K562 (cell line): ENCODE measurements around the gene SAPCD1. TPM values are rescaled to one million over a fixed set of nuclear protein-coding genes. Genes with fewer than 3 reads are reported as not detected.

Experiments
- ATAC-seq: fragments of 200-7000 bp; cut with Tn5 transposase; 3 replicates; pipeline ENCODE4 v1.9.1; 2020; ENCODE audit warnings: moderate library complexity
- BruUV-seq: library from RNA; stranded (reverse); fragments of 400-500 nt; replicated peaks from 2 replicates; lab custom pipeline; 2021; lab: Mats Ljungman, UMichigan
- CTCF ChIA-PET: fragments of 300-600 bp; formaldehyde crosslinking; extraction: SDS; loops from one replicate; lab custom pipeline; 2021; ENCODE audit warnings: low intra/inter-chr PET ratio; lab: Yijun Ruan, JAX
- POLR2A ChIA-PET: fragments of 300-600, 350-650 bp; sonication (Branson Sonifier 250); formaldehyde crosslinking; extraction: SDS; loops from one replicate; lab custom pipeline; 2021; ENCODE audit warnings: antibody characterized with exemption, inconsistent platforms; lab: Yijun Ruan, JAX
- DNase-seq, 4 experiments: peaks; one replicate each; pipeline versions ENCODE4 v3.0.0 to v3.0.0-alpha.2; 2011 to 2018; ENCODE audit warnings: low spot score in 3 of 4, mixed read lengths in 3 of 4; ENCODE audit errors: extremely low read depth in 1 of 4
- FAIRE-seq: peaks from 2 replicates; lab custom pipeline; 2011; peaks lifted over from hg19 to GRCh38; lab: Jason Lieb, UNC
- H2AFZ ChIP-seq: 2 replicates; pipeline ENCODE4 v1.6.0; 2011; ENCODE audit warnings: low read depth, low read length, control low read depth, inconsistent platforms
- H3K27ac ChIP-seq: fragments of 200-600 bp; 3 replicates; pipeline ENCODE4 v1.8.0; 2011; ENCODE audit warnings: low read depth, mild to moderate bottlenecking, control low read depth, inconsistent platforms, low read length, moderate library complexity, mixed read lengths; ENCODE audit errors: extremely low read depth
- H3K27me3 ChIP-seq, 2 experiments: fragments of 300-600 bp in 1 of 2; 2 replicates in 1 of 2; 3 replicates in 1 of 2; pipeline versions ENCODE4 v1.6.0 to v1.8.0; 2011; ENCODE audit warnings: inconsistent platforms in 2 of 2, low read length in 2 of 2, mild to moderate bottlenecking in 1 of 2, mixed read lengths in 1 of 2, moderate library complexity in 1 of 2; ENCODE audit not compliant: control insufficient read depth in 2 of 2, insufficient read depth in 2 of 2
- H3K36me3 ChIP-seq: fragments of 300-600 bp; 3 replicates; pipeline ENCODE4 v1.8.0; 2011; ENCODE audit warnings: mild to moderate bottlenecking, low read length, inconsistent platforms; ENCODE audit not compliant: control insufficient read depth, insufficient read depth
- H3K4me1 ChIP-seq, 2 experiments: fragments of 200-600 bp in 1 of 2; replicated peaks in 1 of 2; 2 replicates in 1 of 2; 3 replicates in 1 of 2; pipeline versions ENCODE4 v1.5.1 to v1.8.0; 2011; ENCODE audit warnings: inconsistent platforms in 2 of 2, low read length in 2 of 2, mild to moderate bottlenecking in 1 of 2, mixed read lengths in 1 of 2, moderate library complexity in 1 of 2; ENCODE audit not compliant: control insufficient read depth in 2 of 2, insufficient read depth in 2 of 2
- H3K4me2 ChIP-seq: 2 replicates; pipeline ENCODE4 v1.6.1; 2011; ENCODE audit warnings: low read length, control low read depth, inconsistent platforms, mixed read lengths; ENCODE audit not compliant: insufficient read depth
- H3K4me3 ChIP-seq: fragments of 200-600 bp; sonication (generic), shearing (Covaris generic); 2 replicates; pipeline ENCODE4 v1.5.1; 2016; ENCODE audit warnings: control low read depth, inconsistent platforms
- H3K79me2 ChIP-seq: fragments of 200-600 bp; 3 replicates; pipeline ENCODE4 v1.8.0; 2011; ENCODE audit warnings: low read length, inconsistent platforms; ENCODE audit not compliant: control insufficient read depth, insufficient read depth
- H3K9ac ChIP-seq, 2 experiments: 2 replicates each; pipeline versions ENCODE4 v1.6.0 to v1.6.1; 2011; ENCODE audit warnings: low read depth in 2 of 2, low read length in 2 of 2, control low read depth in 1 of 2, inconsistent platforms in 1 of 2, mild to moderate bottlenecking in 1 of 2, mixed read lengths in 1 of 2; ENCODE audit not compliant: insufficient read depth in 1 of 2
- H3K9me1 ChIP-seq: one replicate; pipeline ENCODE4 v1.6.0; 2011; ENCODE audit warnings: inconsistent platforms, mild to moderate bottlenecking, low read length, moderate library complexity; ENCODE audit not compliant: control insufficient read depth, insufficient read depth
- H3K9me3 ChIP-seq: replicated peaks from 2 replicates; pipeline ENCODE4 v1.5.1; 2011; ENCODE audit warnings: low read depth, low read length, inconsistent platforms; ENCODE audit not compliant: control insufficient read depth, insufficient read depth
- H4K20me1 ChIP-seq: replicated peaks from 2 replicates; pipeline ENCODE4 v1.6.1; 2011; ENCODE audit warnings: low read length, inconsistent platforms, mixed read lengths; ENCODE audit not compliant: control insufficient read depth, insufficient read depth
- DIDO1 ChIP-seq: fragments of 450-650 bp; IDR thresholded peaks from 2 replicates; pipeline ENCODE4 v1.6.1; 2016; ENCODE audit warnings: low read depth, missing biosample characterization, missing genetic modification characterization
- DNMT1 ChIP-seq: fragments of 450-650 bp; IDR thresholded peaks from 2 replicates; pipeline ENCODE4 v1.6.1; 2016; ENCODE audit warnings: antibody characterized with exemption, mild to moderate bottlenecking
- KLF16 ChIP-seq: IDR thresholded peaks from 2 replicates; pipeline ENCODE4 v1.6.1; 2016; ENCODE audit warnings: antibody characterized with exemption
- NR2C2 ChIP-seq, 2 experiments: fragments of 200-800 bp in 1 of 2; sonication (Bioruptor generic) in 1 of 2; sonication (generic) in 1 of 2; formaldehyde crosslinking in 1 of 2; IDR thresholded peaks; 2 replicates each; pipeline versions ENCODE4 v1.6.1 to v1.8.0; 2016 to 2022; ENCODE audit warnings: mild to moderate bottlenecking in 1 of 2, missing compliant biosample characterization in 1 of 2, missing genetic modification characterization in 1 of 2, missing genetic modification reagents in 1 of 2
- PURB ChIP-seq: sonication (generic); formaldehyde crosslinking; IDR thresholded peaks from 2 replicates; pipeline ENCODE4 v1.9.0; 2021; ENCODE audit warnings: low read depth, mild to moderate bottlenecking, missing genetic modification reagents
- TSC22D4 ChIP-seq: fragments of 450-650 bp; IDR thresholded peaks from 2 replicates; pipeline ENCODE4 v1.6.1; 2016; ENCODE audit warnings: missing genetic modification characterization, missing biosample characterization, control low read depth
- YY1 ChIP-seq, 3 experiments: IDR thresholded peaks; 2 replicates each; pipeline ENCODE4 v1.6.1; 2011; ENCODE audit warnings: low read length in 2 of 3, mild to moderate bottlenecking in 2 of 3, moderate library complexity in 2 of 3, borderline replicate concordance in 1 of 3, control low read depth in 1 of 3, low read depth in 1 of 3; ENCODE audit not compliant: insufficient read depth in 3 of 3, insufficient replicate concordance in 2 of 3, control insufficient read depth in 1 of 3, insufficient read length in 1 of 3; ENCODE audit errors: extremely low read depth in 1 of 3
- ZKSCAN3 ChIP-seq: fragments of 250-450 bp; sonication (Bioruptor Pico); IDR thresholded peaks from 2 replicates; pipeline ENCODE4 v1.4.0; 2020
- ZNF274 ChIP-seq: IDR thresholded peaks from 2 replicates; pipeline ENCODE4 v1.6.1; 2011; ENCODE audit warnings: low read depth, mild to moderate bottlenecking, low read length, moderate library complexity, borderline replicate concordance
- ZNF41 ChIP-seq: fragments of 250-450 bp; sonication (Bioruptor Pico); conservative IDR thresholded peaks from 2 replicates; pipeline ENCODE4 v1.4.0; 2020; ENCODE audit warnings: mild to moderate bottlenecking
- WGBS: fragments of 100-300 bp; shearing (Covaris generic); methylation state at CpG from one replicate; pipeline ENCODE4 v1.1.6; 2016; ENCODE audit warnings: low coverage, mixed read lengths; ENCODE audit not compliant: insufficient coverage; ENCODE audit errors: missing lambda C conversion rate; 5-methylcytosine and 5-hydroxymethylcytosine counted together
- in situ Hi-C: fragments of 300-500 bp; cut with MboI; formaldehyde crosslinking; loops from 4 replicates; pipeline ENCODE4 v1.15.0; 2018; ENCODE audit warnings: inconsistent platforms, mixed read lengths
- intact Hi-C: fragments of 100-400 bp; cut with micrococcal nuclease; formaldehyde crosslinking; loops from 2 replicates; pipeline ENCODE4 v1.14.2; 2022
- polyA plus RNA-seq, 8 experiments: library from polyadenylated mRNA; depleted of rRNA in 4 of 8; stranded (reverse) in 5 of 8; unstranded in 3 of 8; fragments of >200 nt; fragmentation: Nextera tagmentation in 2 of 8; fragmentation: Illumina TruSeq in 1 of 8; extraction: Ambion mirVana in 2 of 8; extraction: Trizol in 1 of 8; gene quantifications; 2 replicates each; pipeline versions ENCODE4 v1.2.1 to v1.2.3, GENCODE V29; 2011 to 2014; ENCODE audit warnings: inconsistent platforms in 1 of 8, missing spikeins in 1 of 8
- total RNA-seq, 7 experiments: library from RNA; depleted of rRNA in 6 of 7; stranded (reverse); fragments of >200 nt in 6 of 7; fragmentation: Illumina TruSeq in 2 of 7; extraction: Trizol in 2 of 7; gene quantifications; 2 replicates each; pipeline versions ENCODE4 v1.2.1 to v1.2.3, GENCODE V29; 2011 to 2021; ENCODE audit warnings: low replicate concordance in 1 of 7

The SAPCD1 gene
- total and polyA plus RNA-seq, 9 of the 15 experiments (the other 6 are each of a cell fraction or from before 2014, with no cell fraction given) = 2.6 to 30.2 (median 7.4) TPM

DNA sequence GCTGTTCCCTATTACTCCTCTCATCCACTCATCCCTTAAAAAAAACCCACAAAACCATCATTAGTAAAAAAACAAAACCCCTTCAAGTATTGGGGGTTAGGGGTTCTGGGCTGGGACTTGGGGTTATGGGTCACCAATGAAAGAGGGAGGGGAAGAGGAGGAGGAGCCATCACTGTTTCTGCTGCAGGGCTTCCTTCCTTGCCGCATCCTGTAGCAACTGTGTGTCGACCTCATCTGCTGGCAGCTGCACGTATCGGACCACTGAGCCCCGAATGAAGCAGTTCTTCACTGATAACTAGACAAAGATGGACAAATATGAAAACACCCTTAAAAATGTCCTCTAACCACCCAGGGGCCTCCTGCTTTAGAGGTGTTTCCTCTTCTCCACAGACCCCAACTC lies 35.1 kb downstream of the SAPCD1 start:
- Histone ChIP-seq H3K4me1 (peaks cover 14 to 33% of the 10 kb centered on the region in 2 experiments; a peak in 4 of 5 replicates), H3K4me3 (no peak overlapping the region), H3K27me3 (no peaks in the 10 kb centered on the region), H3K4me2 (no peak overlapping the region), H4K20me1 (no peaks in the 10 kb centered on the region), H3K36me3 (peaks cover 60% of the 10 kb centered on the region), H2AFZ (no peak overlapping the region), H3K9me3 (no peaks in the 10 kb centered on the region), H3K79me2 (peaks cover 40% of the 10 kb centered on the region), H3K9ac (no peak overlapping the region), H3K27ac (no peak overlapping the region), H3K9me1 (no peaks in the 10 kb centered on the region)
- ATAC-seq (no peak), DNase-seq (peak in 1 of 4 experiments; percentile 10), FAIRE-seq (no peak)
- no TSS peak for BruUV-seq
- WGBS = 74% methylated on average over 5 of the region's 5 CpGs
- in situ Hi-C loops = no loop called here
- POLR2A ChIA-PET = interaction anchor here (0.6 to 4.3 kb wide), 9 partner anchors 9 to 238 kb away, joined by 3 to 58 read pairs (median 5); partner anchors contain the start of genes HSPA1A, HSPA1B, HSPA1L and LSM2
- CTCF ChIA-PET = no interaction called here
- intact Hi-C loops = no loop called here
- no peak for TF ChIP-seq ZKSCAN3 (CRISPR knock-in tag)
- TF ChIP-seq DNMT1 = no peak
- TF ChIP-seq ZNF41 (CRISPR knock-in tag) = no peak
- TF ChIP-seq TSC22D4 (tag) = no peak
- no peak for TF ChIP-seq NR2C2 (CRISPR knock-in tag; IDR thresholded peaks at IDR 0.05)
- no peak for TF ChIP-seq NR2C2 (tag; IDR thresholded peaks at IDR 0.05)
- no peak for TF ChIP-seq DIDO1 (tag)
- no peak for TF ChIP-seq PURB (CRISPR knock-in tag)
- no peak for TF ChIP-seq YY1 (IDR thresholded peaks at IDR 0.05; ENCODE audit: borderline replicate concordance in 1 of 3, control insufficient read depth in 1 of 3, extremely low read depth in 1 of 3, insufficient read depth in 3 of 3, insufficient read length in 1 of 3, insufficient replicate concordance in 2 of 3, low read depth in 1 of 3, low read length in 2 of 3)
- no peak for TF ChIP-seq ZNF274
- no peak for TF ChIP-seq KLF16
